Subcutaneous abdominal adipose tissue (tissue), 5 donors: ENCODE measurements around the gene FAM171A1.

Experiments used
- H3K27ac ChIP-seq: one replicate; pipeline ENCODE4 v1.7.0; 2013; ENCODE audit warnings: low read depth, mild to moderate bottlenecking, inconsistent platforms, low read length, moderate library complexity
- H3K27me3 ChIP-seq, 5 donors: one replicate each; pipeline ENCODE4 v1.7.0; 2013; ENCODE audit warnings: low read length in 5 of 5, inconsistent platforms in 1 of 5; ENCODE audit not compliant: control insufficient read depth in 5 of 5, insufficient read depth in 4 of 5
- H3K36me3 ChIP-seq, 5 donors: one replicate each; pipeline ENCODE4 v1.7.0; 2013; ENCODE audit warnings: low read length in 5 of 5; ENCODE audit not compliant: control insufficient read depth in 5 of 5, insufficient read depth in 5 of 5
- H3K4me1 ChIP-seq, 5 donors: one replicate each; pipeline ENCODE4 v1.7.0; 2013; ENCODE audit warnings: low read length in 5 of 5, mild to moderate bottlenecking in 3 of 5, moderate library complexity in 1 of 5; ENCODE audit not compliant: control insufficient read depth in 5 of 5, insufficient read depth in 5 of 5
- H3K4me3 ChIP-seq, 5 donors: one replicate each; pipeline ENCODE4 v1.7.0; 2013; ENCODE audit warnings: low read length in 5 of 5, low read depth in 1 of 5
- H3K9ac ChIP-seq, 5 donors: one replicate each; pipeline ENCODE4 v1.7.0; 2013; ENCODE audit warnings: low read length in 5 of 5, mild to moderate bottlenecking in 4 of 5, moderate library complexity in 3 of 5
- H3K9me3 ChIP-seq, 5 donors: one replicate each; pipeline ENCODE4 v1.7.0; 2013; ENCODE audit warnings: low read length in 5 of 5; ENCODE audit not compliant: control insufficient read depth in 5 of 5
- donor health status: healthy.
- donor health status: healthy.
- donor health status: healthy.
- donor health status: healthy.
- donor health status: healthy.

Gene FAM171A1

DNA sequence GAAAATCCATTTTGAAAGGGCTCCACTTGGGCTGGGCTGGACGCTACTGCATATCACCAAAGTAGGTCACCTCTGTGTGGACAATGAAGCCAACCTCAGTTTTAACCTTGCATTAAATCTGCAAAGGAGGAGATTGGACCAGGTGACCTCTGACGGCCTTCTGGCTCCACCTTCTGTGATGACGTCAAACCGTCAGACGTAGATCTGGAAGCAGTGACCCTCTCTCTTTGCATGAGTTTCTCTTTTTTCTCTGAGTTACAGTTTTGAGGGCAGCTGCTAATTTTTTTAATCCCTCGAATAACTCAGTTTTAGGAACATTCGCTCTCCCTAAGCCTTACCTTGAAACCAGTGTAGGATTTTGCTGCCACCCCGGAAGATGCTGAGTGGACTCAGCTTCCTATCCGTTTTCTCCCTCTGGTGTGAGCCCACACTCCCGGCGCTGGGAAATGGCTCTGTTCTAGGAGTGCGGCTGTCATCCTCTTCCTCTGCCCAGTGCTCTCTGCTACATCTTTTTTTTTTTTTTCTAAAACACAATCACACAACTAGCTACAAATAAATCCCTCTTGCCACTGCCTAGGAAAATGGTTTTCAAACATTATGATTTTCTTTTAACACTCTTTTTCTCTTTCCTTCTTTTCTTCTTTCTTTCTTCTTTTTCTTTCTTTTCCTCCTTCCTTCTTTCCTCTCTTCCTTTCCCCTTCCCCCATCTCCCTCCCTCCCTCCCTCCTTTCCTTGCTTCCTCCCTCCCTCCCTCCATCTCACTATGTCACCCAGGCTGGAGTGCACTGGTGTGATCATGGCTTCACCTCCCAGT is 174.9 kb downstream of the FAM171A1 start:
- Histone ChIP-seq H3K9ac (no peak overlapping the region), H3K9me3 (peaks cover 0 to 3% (median 0%) of the 10 kb centered on the region in 5 donors), H3K4me3 (peak overlapping the region in 4 of 5 donors; percentile 12 to 54 (median 48)), H3K27ac (peak overlapping the region; percentile 59), H3K4me1 (peaks cover 2 to 40% (median 25%) of the 10 kb centered on the region in 5 donors), H3K36me3 (no peaks in the 10 kb centered on the region), H3K27me3 (no peaks in the 10 kb centered on the region)

GRCh38 chr10:15189133-15189885 is 181.8 kb downstream of the FAM171A1 start:
- no peaks in the 10 kb centered on the region for H3K27me3 ChIP-seq
- H3K4me1 ChIP-seq, result peaks cover 0 to 14% (median 7%) of the 10 kb centered on the region in 5 donors
- no peak overlapping the region for H3K9ac ChIP-seq
- no peak overlapping the region for H3K4me3 ChIP-seq
- H3K27ac ChIP-seq, result no peak overlapping the region
- H3K36me3 ChIP-seq, result no peaks in the 10 kb centered on the region
- no peaks in the 10 kb centered on the region for H3K9me3 ChIP-seq

DNA sequence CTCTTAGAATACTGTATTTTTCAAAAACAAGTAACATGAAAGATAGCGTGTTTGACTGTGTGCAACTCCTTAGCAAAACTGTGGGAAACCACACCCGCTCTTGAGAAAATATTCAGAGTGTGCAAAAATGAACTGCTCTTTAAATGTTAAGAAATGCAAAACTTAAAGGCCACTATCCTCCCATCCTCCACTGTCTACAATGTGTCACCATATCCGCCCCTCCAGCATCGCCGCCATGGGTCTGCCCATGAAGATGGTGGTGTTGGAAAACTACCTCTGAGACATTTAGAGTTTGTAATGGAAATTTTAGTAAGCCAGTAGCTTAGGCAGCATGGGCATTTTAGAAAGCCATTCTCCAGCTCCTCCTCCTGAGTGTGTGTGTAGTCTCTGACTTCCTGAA is 182.5 kb downstream of the FAM171A1 start:
- H3K36me3 ChIP-seq, result no peaks in the 10 kb centered on the region
- H3K9ac ChIP-seq, result no peak overlapping the region
- H3K27ac ChIP-seq, result no peak overlapping the region
- no peaks in the 10 kb centered on the region for H3K27me3 ChIP-seq
- no peak overlapping the region for H3K4me3 ChIP-seq
- H3K4me1 ChIP-seq, result peaks cover 0 to 14% (median 7%) of the 10 kb centered on the region in 5 donors
- H3K9me3 ChIP-seq, result no peaks in the 10 kb centered on the region

DNA sequence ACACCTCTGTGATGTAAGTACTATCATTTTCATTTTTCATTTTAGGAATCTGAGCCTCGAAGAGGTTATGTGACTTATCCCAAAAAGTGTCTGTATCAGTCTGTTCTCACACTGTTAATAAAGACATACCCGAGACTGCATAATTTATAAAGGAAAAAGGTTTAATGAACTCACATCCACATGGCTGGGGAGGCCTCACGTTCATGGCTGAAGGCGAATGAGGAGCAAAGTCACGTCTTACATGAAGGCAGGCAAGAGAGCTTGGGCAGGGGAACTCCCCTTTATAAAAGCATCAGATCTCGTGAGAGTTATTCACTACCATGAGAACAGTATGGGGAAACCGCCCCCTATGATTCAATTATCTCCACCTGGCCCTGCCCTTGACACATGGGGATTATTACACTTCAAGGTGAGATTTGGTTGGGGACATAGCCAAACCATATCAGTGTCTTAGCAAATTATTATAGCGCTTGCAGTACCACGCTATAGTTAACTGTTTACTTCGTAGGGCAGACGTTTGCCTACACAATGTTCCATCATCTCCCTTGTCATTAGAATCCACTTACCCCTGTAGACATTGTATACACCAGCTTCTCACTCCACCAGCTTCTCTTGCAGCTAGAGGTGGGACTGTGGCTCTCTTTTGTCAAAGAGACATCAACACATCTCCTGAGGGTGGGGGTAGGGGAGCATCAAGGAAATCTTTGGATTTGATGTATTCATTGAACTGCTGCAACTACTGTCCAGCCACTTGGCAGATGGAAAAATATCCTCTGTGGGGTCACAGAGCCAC is 187.2 kb downstream of the FAM171A1 start:
- peaks cover 0 to 25% (median 13%) of the 10 kb centered on the region in 5 donors for H3K4me1 ChIP-seq
- no peaks in the 10 kb centered on the region for H3K9me3 ChIP-seq
- H3K9ac ChIP-seq, result no peak overlapping the region
- H3K4me3 ChIP-seq, result peak overlapping the region in 1 of 5 donors; percentile 7
- no peaks in the 10 kb centered on the region for H3K27me3 ChIP-seq
- no peak overlapping the region for H3K27ac ChIP-seq
- no peaks in the 10 kb centered on the region for H3K36me3 ChIP-seq

GRCh38 chr10:15182540-15183207 is 188.4 kb downstream of the FAM171A1 start:
- Histone ChIP-seq H3K36me3 (no peaks in the 10 kb centered on the region), H3K27ac (peak overlapping the region; percentile 64)

DNA sequence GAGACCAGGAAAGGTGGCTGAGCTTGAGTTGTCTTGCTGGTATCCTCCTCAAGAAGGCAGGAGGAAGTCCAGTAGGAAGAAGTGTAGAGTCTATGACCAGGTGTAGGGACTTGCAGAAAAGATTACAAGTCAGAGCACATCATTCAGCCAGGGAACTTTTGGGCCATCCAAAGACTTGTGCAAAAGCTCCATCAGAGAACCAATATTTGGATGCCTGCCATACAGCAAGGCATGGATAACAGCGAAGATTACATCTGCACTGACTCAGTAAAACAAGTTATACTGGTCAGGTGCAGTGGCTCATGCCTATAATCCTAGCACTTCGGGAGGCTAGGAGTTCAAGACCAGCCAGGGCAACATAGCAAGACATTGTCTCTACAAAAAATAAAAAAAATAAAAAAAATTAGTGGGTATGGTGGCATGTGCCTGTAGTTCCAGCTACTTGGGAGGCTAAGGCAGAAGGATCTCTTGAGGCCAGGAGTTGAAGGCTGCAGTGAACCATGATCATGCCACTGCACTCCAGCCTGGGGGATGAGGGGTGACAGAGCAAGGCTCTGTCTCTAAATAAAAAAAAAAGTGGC is 189.4 kb downstream of the FAM171A1 start:
- no peaks in the 10 kb centered on the region for H3K9me3 ChIP-seq
- H3K4me1 ChIP-seq, result peaks cover 0 to 25% (median 13%) of the 10 kb centered on the region in 5 donors
- no peaks in the 10 kb centered on the region for H3K36me3 ChIP-seq
- peak overlapping the region in 1 of 5 donors; percentile 21 for H3K9ac ChIP-seq
- peak overlapping the region; percentile 64 for H3K27ac ChIP-seq
- no peaks in the 10 kb centered on the region for H3K27me3 ChIP-seq
- no peak overlapping the region for H3K4me3 ChIP-seq

More at GRCh38 chr10:15182540-15183207, 188.4 kb downstream of the FAM171A1 start:
- Histone ChIP-seq H3K9me3 (no peaks in the 10 kb centered on the region), H3K9ac (no peak overlapping the region), H3K4me3 (peak overlapping the region in 1 of 5 donors; percentile 7), H3K4me1 (peaks cover 0 to 25% (median 13%) of the 10 kb centered on the region in 5 donors), H3K27me3 (no peaks in the 10 kb centered on the region)

- no peaks in the 10 kb centered on the region for H3K9me3 ChIP-seq
- no peaks in the 10 kb centered on the region for H3K36me3 ChIP-seq
- peaks cover 0 to 25% (median 13%) of the 10 kb centered on the region in 5 donors for H3K4me1 ChIP-seq
- H3K27ac ChIP-seq, result peak overlapping the region; percentile 64
- H3K9ac ChIP-seq, result peak overlapping the region in 1 of 5 donors; percentile 29
- H3K27me3 ChIP-seq, result no peaks in the 10 kb centered on the region
- H3K4me3 ChIP-seq, result no peak overlapping the region
Observed at GRCh38 chr10:15180736-15181135, 190.4 kb downstream of the FAM171A1 start.

DNA sequence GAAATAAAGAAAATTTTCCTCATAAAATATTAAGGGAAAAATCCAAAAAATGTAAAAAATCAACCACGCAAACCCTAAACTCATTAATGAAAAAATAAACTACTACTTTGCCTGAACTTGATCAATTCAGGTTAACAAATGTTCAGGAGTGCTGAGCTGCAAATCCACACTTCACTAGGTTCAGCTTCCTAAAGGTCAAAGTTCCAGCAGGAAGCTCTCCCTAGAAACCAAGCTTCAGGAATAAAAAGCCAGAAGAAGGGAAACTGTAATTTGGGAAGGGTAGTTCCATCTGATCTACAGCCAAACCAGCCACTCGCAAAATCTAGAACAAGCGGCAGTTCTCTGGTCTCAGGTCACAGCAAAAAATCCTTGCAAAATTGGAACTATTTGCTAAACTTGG is 194.8 kb downstream of the FAM171A1 start:
- Histone ChIP-seq H3K9me3 (no peaks in the 10 kb centered on the region), H3K9ac (no peak overlapping the region), H3K4me1 (peaks cover 0 to 6% (median 4%) of the 10 kb centered on the region in 5 donors), H3K27ac (no peak overlapping the region), H3K4me3 (no peak overlapping the region), H3K36me3 (no peaks in the 10 kb centered on the region), H3K27me3 (no peaks in the 10 kb centered on the region)

GRCh38 chr10:15175587-15175986 is 195.5 kb downstream of the FAM171A1 start:
- H3K27ac ChIP-seq, result no peak overlapping the region
- H3K36me3 ChIP-seq, result no peaks in the 10 kb centered on the region
- H3K4me1 ChIP-seq, result peaks cover 0 to 5% (median 0%) of the 10 kb centered on the region in 5 donors
- H3K9ac ChIP-seq, result no peak overlapping the region
- H3K9me3 ChIP-seq, result no peaks in the 10 kb centered on the region
- no peaks in the 10 kb centered on the region for H3K27me3 ChIP-seq
- no peak overlapping the region for H3K4me3 ChIP-seq
